GM21447 (cell line): Measurements from ENCODE around the gene NEK10.

Source experiments
- ATAC-seq: cut with Tn5 transposase; IDR thresholded peaks from one replicate; pipeline ENCODE4 v1.9.1; 2021; ENCODE audit not compliant: unreplicated experiment

NEK10 gene

GRCh38 chr3:27078246-27078913 lies 290.8 kb downstream of the NEK10 start:
- ATAC-seq = no peak

GRCh38 chr3:27076815-27077630 lies 292.2 kb downstream of the NEK10 start:
- ATAC-seq = no peak

- no peak for ATAC-seq
Observed at GRCh38 chr3:27074914-27075313, 294.3 kb downstream of the NEK10 start.

DNA sequence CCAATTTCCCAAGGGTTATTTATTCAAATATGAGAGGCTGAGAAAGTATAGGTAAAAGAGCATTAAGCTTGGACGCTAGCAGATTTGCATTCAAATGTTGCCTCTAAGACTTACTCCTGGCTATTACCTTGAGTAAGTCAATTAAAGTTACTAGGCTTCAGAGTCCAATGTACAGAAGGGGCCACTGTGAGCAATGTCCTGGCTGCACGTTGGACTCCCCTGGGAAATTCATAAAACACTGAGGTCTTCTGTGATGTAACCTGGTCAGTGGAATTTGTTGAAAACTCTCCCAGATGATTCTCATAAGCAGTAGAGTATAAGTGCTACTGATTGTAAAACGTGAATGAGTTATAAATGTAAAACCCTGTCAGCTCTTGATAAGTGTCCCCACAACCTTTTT lies 295.3 kb downstream of the NEK10 start:
- ATAC-seq = no peak

GRCh38 chr3:27072810-27073651 lies 296.2 kb downstream of the NEK10 start:
- ATAC-seq = no peak

GRCh38 chr3:27060336-27060735 lies 308.8 kb downstream of the NEK10 start:
- no peak for ATAC-seq
